BJ (cell line): ENCODE results near the gene KCTD16. TPM values are rescaled to one million over a fixed set of nuclear protein-coding genes. Genes with fewer than 3 reads are reported as not detected.

Experiments used
- CTCF ChIA-PET: fragments of 350-600 bp; formaldehyde crosslinking; extraction: SDS; loops from one replicate; lab custom pipeline; 2021; ENCODE audit warnings: antibody characterized with exemption, inconsistent platforms; lab: Yijun Ruan, JAX
- POLR2A ChIA-PET: fragments of 300-600 bp; sonication (Branson Sonifier 250); formaldehyde crosslinking; extraction: SDS; loops from one replicate; lab custom pipeline; 2021; ENCODE audit warnings: antibody characterized with exemption; lab: Charles Lee
- DNase-seq: peaks from one replicate; pipeline ENCODE4 v3.0.0-alpha.2; 2011; ENCODE audit warnings: low read depth
- H3K27me3 ChIP-seq: 2 replicates; pipeline ENCODE4 v1.6.0; 2011; ENCODE audit warnings: low read length; ENCODE audit not compliant: control insufficient read depth, insufficient read depth
- H3K36me3 ChIP-seq: 2 replicates; pipeline ENCODE4 v1.5.1; 2011; ENCODE audit warnings: low read length; ENCODE audit not compliant: control insufficient read depth, insufficient read depth
- H3K4me3 ChIP-seq: 2 replicates; pipeline ENCODE4 v1.5.1; 2011; ENCODE audit warnings: low read depth, mild to moderate bottlenecking, control low read depth, low read length
- polyA plus RNA-seq: library from polyadenylated mRNA; depleted of rRNA; stranded (reverse); fragments of >200 nt; gene quantifications from 2 replicates; pipeline ENCODE4 v1.2.3, GENCODE V29; 2011
- TF ChIP-seq, protein P1 (sequence below): IDR thresholded peaks from 2 replicates; pipeline ENCODE4 v1.5.1; 2011; ENCODE audit warnings: low read depth, mild to moderate bottlenecking, control low read depth, inconsistent platforms, low read length, moderate library complexity; ENCODE audit not compliant: insufficient read depth

Gene KCTD16
- polyA plus RNA-seq, 1 experiment: 1.7 TPM

- H3K4me3 ChIP-seq: no peak overlapping the region
- CTCF ChIA-PET: no interaction called here
- POLR2A ChIA-PET: no interaction called here
- H3K27me3 ChIP-seq: no peaks in the 10 kb centered on the region
- TF ChIP-seq, protein P1, sequence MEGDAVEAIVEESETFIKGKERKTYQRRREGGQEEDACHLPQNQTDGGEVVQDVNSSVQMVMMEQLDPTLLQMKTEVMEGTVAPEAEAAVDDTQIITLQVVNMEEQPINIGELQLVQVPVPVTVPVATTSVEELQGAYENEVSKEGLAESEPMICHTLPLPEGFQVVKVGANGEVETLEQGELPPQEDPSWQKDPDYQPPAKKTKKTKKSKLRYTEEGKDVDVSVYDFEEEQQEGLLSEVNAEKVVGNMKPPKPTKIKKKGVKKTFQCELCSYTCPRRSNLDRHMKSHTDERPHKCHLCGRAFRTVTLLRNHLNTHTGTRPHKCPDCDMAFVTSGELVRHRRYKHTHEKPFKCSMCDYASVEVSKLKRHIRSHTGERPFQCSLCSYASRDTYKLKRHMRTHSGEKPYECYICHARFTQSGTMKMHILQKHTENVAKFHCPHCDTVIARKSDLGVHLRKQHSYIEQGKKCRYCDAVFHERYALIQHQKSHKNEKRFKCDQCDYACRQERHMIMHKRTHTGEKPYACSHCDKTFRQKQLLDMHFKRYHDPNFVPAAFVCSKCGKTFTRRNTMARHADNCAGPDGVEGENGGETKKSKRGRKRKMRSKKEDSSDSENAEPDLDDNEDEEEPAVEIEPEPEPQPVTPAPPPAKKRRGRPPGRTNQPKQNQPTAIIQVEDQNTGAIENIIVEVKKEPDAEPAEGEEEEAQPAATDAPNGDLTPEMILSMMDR: no peak
- H3K36me3 ChIP-seq: no peaks in the 10 kb centered on the region
- no peak for DNase-seq
Observed at GRCh38 chr5:144254552-144254951, 83.9 kb downstream of the KCTD16 start.

DNA sequence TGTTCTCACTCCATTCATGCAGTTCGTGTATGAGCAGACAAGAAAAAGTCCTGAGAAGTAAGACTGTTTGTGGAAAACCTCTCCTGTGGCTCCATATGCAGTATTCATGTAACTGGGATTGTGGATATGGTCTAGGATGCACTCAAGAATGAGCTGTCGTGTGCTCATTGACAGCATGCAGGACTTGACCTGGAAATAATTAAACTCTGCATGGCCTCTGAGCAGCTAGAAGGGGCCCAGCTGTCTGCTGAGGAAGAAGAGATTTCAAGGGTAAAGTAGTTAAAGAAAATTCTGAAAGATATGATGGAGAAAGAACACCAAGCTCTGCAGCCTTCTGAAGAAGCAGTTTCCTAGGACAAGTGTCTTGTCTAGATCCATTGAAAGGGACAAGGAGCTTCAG lies 89.4 kb downstream of the KCTD16 start:
- Histone ChIP-seq H3K4me3 (no peak overlapping the region), H3K27me3 (no peaks in the 10 kb centered on the region), H3K36me3 (no peaks in the 10 kb centered on the region)
- TF ChIP-seq, protein P1: no peak
- DNase-seq: no peak
- CTCF ChIA-PET: interaction anchor here (1.4 kb wide), 1 partner anchor 9 kb away, joined by 3 read pairs; no protein-coding TSS in a partner anchor
- POLR2A ChIA-PET: no interaction called here

GRCh38 chr5:144265643-144266247 lies 95.1 kb downstream of the KCTD16 start:
- no peaks in the 10 kb centered on the region for H3K27me3 ChIP-seq
- TF ChIP-seq, protein P1: no peak
- no peaks in the 10 kb centered on the region for H3K36me3 ChIP-seq
- ChIA-PET POLR2A (no interaction called here), CTCF (no interaction called here)
- no peak for DNase-seq
- H3K4me3 ChIP-seq: no peak overlapping the region

DNA sequence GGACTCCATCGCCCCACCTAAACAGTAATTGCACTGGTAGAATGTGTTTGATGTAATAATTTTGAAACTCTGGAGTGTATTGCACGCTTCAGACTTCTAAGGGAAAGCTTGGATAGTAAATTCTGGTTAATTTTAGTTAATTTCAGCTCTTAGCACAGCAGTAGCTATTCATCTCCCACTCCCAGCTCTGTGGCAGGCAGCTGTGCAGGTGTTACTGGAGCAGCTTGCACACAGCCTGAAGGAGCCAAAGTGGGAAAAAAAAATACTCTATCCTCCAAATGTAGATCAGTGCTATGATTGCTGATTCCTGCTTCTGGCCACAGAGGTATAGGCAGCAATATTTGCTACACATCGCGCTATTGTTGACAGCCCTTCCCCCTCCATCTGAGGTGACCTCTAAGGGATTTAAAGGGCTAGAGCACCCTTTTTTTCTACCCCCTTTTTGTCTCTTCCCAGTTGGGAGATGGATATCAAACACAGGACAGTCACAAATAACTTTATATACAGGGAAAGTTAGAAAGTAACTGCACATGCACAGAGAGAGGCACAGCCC lies 97.4 kb downstream of the KCTD16 start:
- Histone ChIP-seq H3K27me3 (no peaks in the 10 kb centered on the region), H3K36me3 (no peaks in the 10 kb centered on the region), H3K4me3 (no peak overlapping the region)
- ChIA-PET CTCF (no interaction called here), POLR2A (no interaction called here)
- DNase-seq: no peak
- TF ChIP-seq, protein P1: no peak

DNA sequence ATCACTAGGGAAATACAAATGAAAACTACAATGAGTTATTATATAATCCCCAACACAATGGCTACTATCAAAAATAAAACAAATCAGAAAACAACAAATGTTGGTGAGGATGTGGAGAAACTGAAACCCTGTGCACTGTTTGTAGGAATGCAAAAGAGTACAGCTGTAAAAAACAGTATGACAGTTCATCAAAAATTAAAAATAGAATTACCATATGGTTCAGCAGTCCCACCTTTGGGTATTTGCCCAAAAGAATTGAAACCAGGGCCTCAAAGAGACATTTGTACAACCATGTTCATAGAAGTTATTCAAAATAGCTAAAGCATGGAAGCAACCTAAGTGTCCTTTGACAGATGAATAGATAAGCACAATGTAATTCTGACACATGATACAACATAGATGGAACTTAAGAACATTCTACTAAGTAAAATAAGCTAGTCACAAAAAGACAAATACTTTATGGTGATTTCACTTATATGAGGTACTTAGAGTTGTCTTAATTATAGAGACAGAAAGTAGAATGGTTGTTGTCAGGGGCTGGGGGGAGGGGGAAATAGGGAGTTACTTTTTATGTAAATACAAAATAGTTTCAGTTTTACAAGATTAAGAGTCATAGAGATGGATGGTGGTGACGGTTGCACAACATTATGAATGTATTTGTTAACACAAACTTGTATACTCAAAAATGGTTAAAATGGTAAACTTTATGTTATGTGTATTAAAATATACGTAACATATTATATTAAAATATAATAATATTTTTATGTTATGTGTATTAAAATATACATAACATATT lies 102.8 kb downstream of the KCTD16 start:
- Histone ChIP-seq H3K4me3 (no peak overlapping the region), H3K36me3 (no peaks in the 10 kb centered on the region), H3K27me3 (no peaks in the 10 kb centered on the region)
- CTCF ChIA-PET: no interaction called here
- TF ChIP-seq, protein P1: no peak
- no peak for DNase-seq
- POLR2A ChIA-PET: no interaction called here
